Stimulated activated CD8-positive, alpha-beta memory T cell treated with anti-CD3 and anti-CD28 coated beads, Interleukin-12 subunit alpha, Interleukin-12 subunit beta, amount 100 ng/mL, for 24 hours (primary cell): ENCODE results near the gene HSPB1.
"Not testable (repeated sequence)": the region's sequence is repeated elsewhere in the genome, so short reads cannot be mapped to it uniquely, and the experiment has no call there.

Experiments
- DNase-seq: peaks from one replicate; pipeline ENCODE4 v3.0.0-alpha.2; 2020; ENCODE audit errors: extremely low read depth

HSPB1 gene

DNA sequence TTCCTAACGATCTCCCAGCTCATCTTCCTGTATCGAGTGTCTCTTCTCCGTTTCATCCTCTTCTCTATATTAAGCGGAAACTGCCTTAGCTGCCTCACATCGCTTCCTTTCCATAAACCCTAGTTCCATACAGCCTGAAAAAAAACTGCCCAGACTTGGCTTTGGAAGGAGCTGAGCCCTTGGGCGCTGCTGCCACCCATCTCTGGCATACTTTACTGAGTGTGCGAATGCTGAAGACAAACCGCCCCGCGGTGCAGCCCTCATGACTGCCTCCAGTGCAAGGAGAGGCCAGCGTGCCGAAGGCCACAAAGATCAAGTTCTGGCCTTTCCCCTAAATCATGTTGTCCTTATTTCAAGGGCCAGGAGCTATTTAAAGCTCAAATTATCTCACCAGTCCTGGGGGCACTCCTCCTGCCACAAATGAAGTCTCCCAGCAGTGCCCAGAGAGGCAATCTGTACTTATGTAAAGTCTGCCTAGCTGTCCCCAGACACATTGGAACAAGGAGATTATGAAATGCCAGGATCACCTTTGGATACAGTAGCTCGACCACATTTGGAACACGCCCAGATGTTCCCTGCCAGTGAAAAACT lies 31.1 kb downstream of the HSPB1 start:
- DNase-seq, result no peak

DNA sequence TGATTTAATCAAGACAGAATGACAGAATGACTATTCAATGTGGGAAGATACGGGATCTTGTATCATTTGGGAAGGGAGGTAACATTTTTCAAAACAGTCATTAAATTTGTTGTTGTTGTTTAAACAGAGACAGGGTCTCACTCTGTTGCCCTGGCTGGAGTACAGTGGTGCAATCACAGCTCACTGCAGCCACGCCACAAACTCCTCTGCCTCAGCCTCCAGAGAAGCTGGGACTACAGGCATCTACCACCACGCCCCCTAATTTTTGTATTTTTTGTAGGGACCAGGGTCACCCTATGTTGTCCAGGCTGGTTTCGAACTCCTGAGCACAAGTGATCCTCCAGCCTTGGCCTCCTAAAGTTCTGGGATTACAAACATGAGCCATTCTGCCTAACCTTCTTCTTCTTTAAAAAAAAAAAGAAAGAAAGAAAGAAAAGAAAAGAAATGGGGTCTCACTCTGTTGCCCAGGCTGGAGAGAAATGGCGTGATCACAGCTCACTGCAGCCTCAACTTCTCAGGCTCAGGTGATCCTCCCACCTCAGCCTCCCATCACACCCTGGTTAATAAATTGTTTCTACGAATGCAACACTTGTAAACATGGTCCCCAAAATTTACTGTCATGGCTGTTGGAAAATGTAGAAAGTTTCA lies 32.0 kb downstream of the HSPB1 start:
- no peak for DNase-seq

DNA sequence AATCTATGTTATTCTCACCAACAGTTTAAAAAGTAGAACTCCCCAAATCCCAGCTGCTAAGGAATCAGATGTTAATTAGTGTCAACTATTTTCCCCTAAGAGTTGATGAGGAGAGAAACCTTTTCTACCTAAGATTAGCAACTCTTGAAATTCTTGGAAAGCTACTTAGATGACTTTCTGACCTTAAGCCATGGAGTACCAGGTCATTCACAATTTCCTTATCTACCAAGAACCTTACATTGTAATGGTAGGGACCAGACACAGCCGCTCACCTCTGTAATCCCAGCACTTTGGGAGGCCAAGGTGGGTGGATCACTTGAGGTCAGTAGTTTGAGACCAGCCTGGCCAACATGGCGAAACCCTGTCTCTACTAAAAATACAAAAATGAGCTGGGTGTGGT lies 32.9 kb downstream of the HSPB1 start:
- not testable (repeated sequence) for DNase-seq

DNA sequence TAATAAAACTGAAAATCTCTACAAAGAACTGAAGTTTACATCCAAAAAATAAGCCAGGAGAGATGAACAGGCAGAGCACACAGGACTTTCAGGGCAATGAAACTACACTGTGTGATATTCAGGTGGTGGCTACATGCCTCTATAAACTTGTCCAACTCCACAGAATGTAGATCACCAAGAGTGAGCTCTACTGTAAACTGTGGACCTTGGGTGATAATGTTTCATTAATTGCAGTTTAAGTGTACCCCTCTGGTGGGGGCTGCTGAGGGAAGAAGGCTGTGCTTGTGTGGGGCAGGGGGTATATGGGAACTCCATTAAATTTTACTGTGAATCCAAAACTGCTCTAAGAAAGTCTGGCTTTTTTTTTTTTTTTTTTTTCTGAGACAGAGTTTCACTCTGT lies 33.6 kb downstream of the HSPB1 start:
- DNase-seq, result no peak

DNA sequence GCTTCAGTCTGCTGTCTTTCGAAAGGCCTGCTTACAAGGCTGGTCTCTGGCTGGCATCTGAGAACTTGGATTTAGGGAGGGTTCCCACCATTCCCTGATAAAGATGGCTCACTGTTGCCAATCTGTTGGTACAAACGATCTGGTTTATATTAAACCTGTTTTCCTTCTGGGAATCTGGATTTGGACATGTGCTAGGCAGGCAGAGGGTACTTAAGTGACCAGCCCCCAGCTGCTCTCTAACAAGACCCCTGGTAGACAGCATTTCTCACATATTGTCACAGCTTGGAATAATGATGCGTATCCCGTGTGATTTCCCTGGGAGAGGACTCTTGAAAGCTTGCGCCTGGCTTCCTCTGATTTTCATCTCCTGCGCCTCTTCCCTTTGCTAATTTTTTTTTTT lies 34.7 kb downstream of the HSPB1 start:
- DNase-seq, result no peak

DNA sequence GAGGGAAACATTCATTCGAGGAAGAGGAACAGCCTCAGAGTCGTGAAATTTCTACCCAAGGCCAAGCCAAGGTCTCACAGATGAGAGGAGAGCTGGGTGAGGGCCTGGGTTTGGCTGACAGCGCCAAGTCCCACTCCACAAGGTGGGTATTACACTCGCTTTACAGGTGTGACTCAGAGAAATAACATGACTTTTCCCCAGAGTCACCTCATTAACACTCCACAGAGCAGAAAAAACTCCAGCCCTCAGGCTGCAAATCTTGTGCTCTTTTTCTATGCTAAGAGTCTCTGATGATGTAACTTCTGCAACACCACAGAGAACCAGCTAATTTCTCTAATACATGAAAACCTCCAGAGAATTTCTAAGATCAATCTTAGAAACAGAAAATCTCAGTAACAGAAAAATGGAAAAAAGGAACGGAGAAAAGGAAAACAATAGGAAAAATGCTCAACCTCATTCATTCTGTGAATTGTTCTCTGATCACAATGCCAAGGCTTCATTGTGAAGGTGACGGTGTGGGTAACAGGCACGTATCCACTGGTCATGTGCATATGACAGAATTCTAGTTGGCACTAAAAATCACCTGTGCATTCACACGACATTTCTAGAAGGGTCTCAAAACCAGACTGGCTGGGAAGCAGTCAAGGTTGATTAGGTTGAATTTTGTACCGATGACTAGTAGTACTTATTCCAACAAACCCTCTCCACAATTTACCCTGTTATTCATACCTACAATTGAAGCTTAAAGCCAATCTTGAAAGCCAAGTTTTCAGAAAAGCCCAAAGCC lies 36.0 kb downstream of the HSPB1 start:
- no peak for DNase-seq

DNA sequence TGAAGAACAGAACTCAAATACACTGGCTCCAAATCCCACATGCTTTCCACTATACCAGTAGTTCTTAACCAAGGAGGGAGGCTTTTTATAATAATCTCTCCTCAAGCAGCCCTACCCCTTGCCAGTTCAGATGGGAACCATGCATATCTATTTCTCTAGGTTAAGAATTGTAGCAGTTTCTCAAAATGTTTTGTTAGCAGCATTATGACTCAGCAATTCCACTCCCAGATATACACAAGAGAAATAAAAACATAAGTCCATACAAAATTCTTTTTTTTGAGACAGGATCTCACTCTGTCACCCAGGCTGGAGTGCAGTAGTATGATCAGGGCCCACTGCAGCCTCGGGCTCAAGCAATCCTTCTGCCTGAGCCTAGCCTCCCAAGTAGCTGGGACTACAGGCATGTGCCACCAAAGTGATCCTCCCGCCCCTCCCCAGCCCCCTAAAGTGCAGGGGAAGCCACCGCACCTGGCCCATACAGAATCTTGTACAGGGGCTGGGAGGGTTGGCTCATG lies 38.2 kb downstream of the HSPB1 start:
- no peak for DNase-seq

DNA sequence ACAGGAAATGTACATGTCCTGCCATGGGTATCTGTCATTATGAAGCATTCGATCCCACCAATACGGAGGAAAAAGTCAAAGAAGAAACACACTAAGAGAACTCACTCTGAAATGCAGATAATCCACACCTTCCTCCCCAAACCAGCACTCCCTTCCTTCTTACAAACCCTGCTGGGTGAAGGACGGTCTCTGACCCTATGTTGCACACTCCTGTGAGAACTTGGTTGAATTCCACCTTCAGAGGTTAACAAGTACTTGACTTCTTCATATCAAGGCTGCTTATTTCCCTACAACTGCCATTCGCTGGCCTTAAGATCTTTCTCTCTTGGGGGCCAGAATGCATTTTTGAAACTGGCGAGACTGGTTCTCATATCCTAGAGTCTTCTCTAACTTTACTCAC lies 39.7 kb downstream of the HSPB1 start:
- DNase-seq, result no peak

DNA sequence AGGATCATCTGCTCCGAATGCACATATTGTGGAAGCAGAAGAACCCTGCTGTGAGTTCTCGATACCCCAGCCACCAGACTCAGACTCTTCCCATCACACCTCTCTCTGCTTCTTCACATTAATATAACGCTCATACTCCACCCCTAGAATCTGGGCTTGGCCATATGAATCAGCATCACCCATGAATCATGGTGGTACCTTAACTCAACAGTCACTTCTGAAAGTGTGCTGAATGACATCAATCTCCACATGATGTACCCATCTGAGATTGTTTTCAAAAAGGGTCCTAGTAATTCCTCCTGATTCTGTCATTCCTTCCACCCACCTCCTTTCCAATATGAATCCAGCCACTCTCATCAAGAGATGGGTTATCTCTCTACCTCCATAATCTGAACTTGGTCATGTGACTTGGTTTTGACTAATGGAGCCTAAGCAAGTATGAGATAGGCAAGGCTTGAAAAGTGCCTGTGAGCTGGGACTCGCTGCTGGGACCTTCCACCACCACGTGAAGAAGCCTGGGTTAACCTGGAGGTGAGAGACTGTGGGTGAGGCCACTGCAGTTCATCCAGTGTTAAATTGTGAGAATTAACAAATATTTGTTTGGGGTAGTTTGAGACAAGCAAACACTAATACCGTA lies 40.9 kb downstream of the HSPB1 start:
- DNase-seq, result no peak

DNA sequence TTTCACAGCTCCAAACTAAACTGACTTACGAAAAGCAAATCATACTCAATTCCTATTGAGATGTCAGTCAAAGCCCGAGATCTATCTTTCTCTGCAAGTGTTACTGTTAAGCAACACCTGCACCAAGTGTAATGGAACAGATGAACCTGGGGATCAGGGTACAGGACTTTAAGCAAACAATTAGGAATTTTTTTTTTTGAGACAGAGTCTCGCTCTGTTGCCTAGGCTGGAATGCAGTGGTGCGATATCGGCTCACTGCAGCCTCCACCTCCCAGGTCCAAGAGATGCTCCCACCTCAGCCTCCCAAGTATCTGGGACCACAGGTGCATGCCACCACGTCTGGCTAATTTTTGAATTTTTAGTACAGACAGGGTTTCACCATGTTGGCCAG lies 41.5 kb downstream of the HSPB1 start:
- DNase-seq, result no peak

DNA sequence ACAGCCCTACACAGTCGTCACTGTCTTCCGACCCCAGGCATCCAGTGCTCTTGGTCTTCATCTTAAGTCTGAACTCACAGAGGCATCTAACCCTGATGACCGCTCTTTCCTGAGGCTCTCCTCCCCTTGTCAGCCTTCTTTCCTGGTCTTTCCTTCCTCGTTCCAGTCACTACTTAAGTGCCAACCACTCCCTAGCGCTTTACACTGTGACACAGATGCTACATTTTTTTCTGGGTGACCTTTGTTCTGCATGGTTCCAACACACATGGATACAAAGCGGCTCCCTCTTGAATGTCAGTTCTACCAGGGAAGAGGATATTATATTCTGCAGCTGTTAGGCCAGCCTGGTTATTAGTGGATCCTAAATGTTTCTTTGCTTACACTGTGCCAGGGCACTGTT lies 43.6 kb downstream of the HSPB1 start:
- DNase-seq, result no peak

DNA sequence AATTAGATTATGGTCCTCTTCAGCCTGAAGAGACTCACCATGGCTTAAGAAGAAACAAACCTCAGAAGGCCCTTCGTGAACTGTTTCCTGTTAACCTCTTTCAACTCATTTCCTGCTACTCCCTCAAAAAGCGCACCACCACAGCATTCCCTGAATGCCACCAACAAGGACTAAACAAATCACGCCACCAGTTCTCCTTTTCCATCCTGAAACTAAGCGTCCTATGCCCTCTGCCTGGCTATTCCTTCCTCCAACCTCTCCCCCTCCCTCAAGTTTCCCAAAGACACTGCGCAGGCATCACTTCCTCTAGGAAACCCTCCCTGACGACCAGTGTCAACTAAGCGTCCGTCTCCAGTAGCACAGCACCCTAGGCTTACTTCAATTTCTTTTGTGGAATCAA lies 44.3 kb downstream of the HSPB1 start:
- no peak for DNase-seq

DNA sequence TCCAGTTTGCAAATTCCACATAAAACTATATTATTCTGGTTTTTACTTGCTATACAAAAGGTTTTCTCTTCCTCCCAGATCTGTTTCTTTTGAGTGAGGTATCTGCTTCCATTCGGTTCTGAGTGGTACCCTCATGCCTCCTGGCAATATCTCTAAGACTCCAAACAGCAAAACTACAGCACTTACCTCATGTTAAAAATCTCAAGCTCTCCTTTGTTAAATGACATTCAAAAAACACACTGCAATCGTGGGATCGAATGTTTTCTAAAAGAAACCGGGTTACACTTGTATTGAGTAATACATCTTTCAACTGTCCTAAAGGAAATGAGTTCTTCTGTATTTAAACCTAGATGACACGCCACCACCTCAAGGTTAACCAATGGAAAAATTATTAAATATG lies 45.2 kb downstream of the HSPB1 start:
- no peak for DNase-seq

DNA sequence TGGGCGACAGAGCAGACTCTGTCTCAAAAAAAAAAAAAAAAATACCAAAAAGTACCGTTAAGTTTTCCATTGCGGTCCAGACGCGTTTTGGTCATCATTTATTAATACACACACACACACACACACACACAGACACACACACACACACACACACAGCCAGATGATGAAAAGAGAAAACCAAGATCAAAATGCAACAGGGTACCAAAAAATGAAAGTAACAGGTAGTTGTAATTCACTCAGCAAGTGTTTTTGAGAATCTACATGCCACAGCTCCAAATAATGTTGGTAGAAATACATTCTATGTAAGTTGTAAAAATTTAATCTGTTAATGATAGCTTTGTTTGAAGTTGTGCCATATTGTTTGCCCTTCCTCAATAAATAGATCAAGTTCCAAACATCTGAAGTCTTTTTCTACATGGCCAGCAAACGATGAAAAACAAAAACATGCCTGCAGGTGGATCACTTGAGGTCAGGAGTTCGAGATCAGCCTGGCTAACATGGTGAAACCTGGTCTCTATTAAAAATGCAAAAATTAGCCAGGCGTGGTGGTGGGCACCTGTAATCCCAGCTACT lies 46.9 kb downstream of the HSPB1 start:
- no peak for DNase-seq

DNA sequence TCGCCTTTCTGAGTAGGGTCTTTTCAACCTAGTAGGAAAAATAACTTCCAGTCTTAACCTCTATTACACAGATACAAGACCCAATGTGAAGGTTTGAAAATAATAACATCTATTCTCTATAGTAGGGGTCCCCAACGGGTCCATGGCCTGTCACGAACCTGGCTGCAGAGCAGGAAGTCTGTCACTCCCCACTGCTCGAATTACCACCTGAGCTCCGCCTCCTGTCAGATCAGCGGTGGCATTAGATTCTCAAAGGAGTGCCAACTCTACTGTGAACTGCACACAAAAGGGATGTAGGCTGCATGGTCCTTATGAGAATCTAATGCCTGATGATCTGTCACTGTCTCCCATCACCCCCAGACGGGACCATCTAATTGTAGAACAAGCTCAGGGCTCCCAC lies 48.9 kb downstream of the HSPB1 start:
- no peak for DNase-seq

DNA sequence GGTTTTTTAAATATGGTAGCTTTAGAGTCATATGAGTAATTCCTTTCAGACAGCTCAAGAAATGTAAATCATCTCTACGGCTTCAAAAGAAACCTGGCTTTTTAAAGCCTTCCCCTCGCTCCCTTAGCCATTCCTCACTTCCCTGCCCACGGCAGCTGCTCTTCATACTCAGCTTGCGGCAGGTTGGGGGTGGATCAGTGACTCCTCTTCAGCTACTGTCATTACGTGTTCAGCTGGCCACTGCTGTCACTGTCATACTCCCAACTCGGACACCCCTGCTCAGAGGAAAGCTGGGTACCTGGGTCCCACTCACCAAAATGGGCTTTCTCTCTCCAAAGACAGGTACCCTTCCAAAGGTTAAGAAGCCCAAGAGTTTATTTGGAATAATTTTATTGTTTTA lies 49.7 kb downstream of the HSPB1 start:
- DNase-seq, result no peak

DNA sequence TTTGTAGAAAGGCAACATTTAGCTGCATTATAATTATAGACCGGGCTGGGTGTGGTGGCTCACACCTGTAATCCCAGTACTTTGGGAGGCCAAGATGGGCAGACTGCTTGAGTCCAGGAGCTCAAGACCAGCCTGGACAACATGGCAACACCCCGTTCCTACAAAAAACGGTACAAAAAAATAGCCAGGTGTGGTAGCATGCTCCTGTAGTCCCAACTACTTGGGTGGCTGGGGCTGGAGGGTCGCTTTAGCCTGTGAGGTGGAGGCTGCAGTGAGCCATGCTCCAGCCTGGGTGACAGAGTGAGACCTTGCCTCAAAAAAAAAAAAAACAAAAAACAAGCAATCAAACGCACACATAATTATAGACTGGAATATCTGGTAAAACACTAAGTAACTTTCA lies 51.3 kb downstream of the HSPB1 start:
- DNase-seq, result no peak
